DMS 273 (cell line): ENCODE measurements around the gene HUNK.
A peak's percentile ranks its signal among the peaks of the same experiment; 100 is the strongest.

ENCODE experiments used
- DNase-seq: peaks from one replicate; lab custom pipeline; 2025; ENCODE audit not compliant: unreplicated experiment; lab: John Stamatoyannopoulos, UW

The HUNK gene

GRCh38 chr21:31895077-31895835, 22.4 kb downstream of the HUNK start:
- DNase-seq: no peak

- no peak for DNase-seq
Measured at GRCh38 chr21:31896019-31896418, 23.2 kb downstream of the HUNK start.

- DNase-seq: no peak
Measured at GRCh38 chr21:31897311-31897710, 24.5 kb downstream of the HUNK start.

GRCh38 chr21:31898933-31899630, 26.3 kb downstream of the HUNK start:
- DNase-seq: no peak

- DNase-seq: no peak
Measured at GRCh38 chr21:31900121-31900895, 27.5 kb downstream of the HUNK start.

- no peak for DNase-seq
Measured at GRCh38 chr21:31901315-31901714, 28.5 kb downstream of the HUNK start.

GRCh38 chr21:31902438-31902837, 29.6 kb downstream of the HUNK start:
- no peak for DNase-seq

GRCh38 chr21:31903896-31904295, 31.1 kb downstream of the HUNK start:
- DNase-seq: no peak

- no peak for DNase-seq
Measured at GRCh38 chr21:31905503-31906451, 33.0 kb downstream of the HUNK start.

GRCh38 chr21:31908106-31909031, 35.5 kb downstream of the HUNK start:
- DNase-seq: no peak

GRCh38 chr21:31909153-31910073, 36.6 kb downstream of the HUNK start:
- peak; percentile 21 for DNase-seq

- no peak for DNase-seq
Measured at GRCh38 chr21:31910074-31910470, 37.3 kb downstream of the HUNK start.

- no peak for DNase-seq
Measured at GRCh38 chr21:31911138-31911907, 38.5 kb downstream of the HUNK start.

- peak; percentile 53 for DNase-seq
Measured at GRCh38 chr21:31912501-31912900, 39.7 kb downstream of the HUNK start.

GRCh38 chr21:31913182-31913608, 40.4 kb downstream of the HUNK start:
- DNase-seq: peak; percentile 65

GRCh38 chr21:31914472-31914871, 41.7 kb downstream of the HUNK start:
- peak; percentile 45 for DNase-seq

- no peak for DNase-seq
Measured at GRCh38 chr21:31915566-31915965, 42.7 kb downstream of the HUNK start.

- DNase-seq: no peak
Measured at GRCh38 chr21:31917108-31917507, 44.3 kb downstream of the HUNK start.
